ENCODE data around the gene CPSF7. TPM values are rescaled to one million over a fixed set of nuclear protein-coding genes. Genes with fewer than 3 reads are reported as not detected.
A peak's percentile ranks its signal among the peaks of the same experiment; 100 is the strongest.
"Not testable (repeated sequence)": the region's sequence is repeated elsewhere in the genome, so short reads cannot be mapped to it uniquely, and the experiment has no call there.

The CPSF7 gene, protein sequence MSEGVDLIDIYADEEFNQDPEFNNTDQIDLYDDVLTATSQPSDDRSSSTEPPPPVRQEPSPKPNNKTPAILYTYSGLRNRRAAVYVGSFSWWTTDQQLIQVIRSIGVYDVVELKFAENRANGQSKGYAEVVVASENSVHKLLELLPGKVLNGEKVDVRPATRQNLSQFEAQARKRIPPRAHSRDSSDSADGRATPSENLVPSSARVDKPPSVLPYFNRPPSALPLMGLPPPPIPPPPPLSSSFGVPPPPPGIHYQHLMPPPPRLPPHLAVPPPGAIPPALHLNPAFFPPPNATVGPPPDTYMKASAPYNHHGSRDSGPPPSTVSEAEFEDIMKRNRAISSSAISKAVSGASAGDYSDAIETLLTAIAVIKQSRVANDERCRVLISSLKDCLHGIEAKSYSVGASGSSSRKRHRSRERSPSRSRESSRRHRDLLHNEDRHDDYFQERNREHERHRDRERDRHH
- total RNA-seq: 8.7 and 10.3 TPM in 2 replicates

- peak; percentile 97 to 98 for DNase-seq (ENCODE audit: low read depth in 2 of 2)
These were observed at the start of gene CPSF7, which contains the start of gene SDHAF2 for GRCh38 chr11:61429691-61430582. CPSF7 (minus strand) TSS chr11:61429975; CDS start chr11:61429235, 740 bp downstream. SDHAF2 (plus strand) TSS chr11:61430124; CDS start chr11:61430147, 23 bp downstream.

- peak; percentile 28 to 56 for DNase-seq (ENCODE audit: low read depth in 2 of 2)
These were observed 48.0 kb upstream of the CPSF7 start for GRCh38 chr11:61477727-61478148.

GRCh38 chr11:61477126-61477525, 47.4 kb upstream of the CPSF7 start:
- no peak for DNase-seq (ENCODE audit: low read depth in 2 of 2)

DNA sequence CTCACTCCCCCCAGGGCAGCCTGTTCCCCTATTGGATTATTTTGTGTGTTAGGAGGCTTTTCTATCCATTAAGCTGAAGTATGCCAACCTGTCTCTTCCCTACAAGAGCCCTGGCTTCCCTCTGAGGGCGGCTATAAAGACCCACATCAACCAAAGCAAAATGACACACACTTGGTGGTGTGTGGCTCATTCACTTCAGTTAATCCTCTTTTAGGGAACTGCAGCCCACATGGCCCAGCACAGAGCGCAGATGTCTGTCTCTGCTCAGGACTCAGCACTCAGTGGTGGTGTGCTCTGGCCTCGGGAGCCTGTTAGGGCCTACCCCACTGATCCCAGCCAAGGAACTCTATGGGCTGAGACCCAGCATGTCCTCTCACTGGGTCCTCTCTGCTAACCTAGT, 46.6 kb upstream of the CPSF7 start:
- DNase-seq (ENCODE audit: low read depth in 2 of 2): no peak

GRCh38 chr11:61475433-61475832, 45.7 kb upstream of the CPSF7 start:
- no peak for DNase-seq (ENCODE audit: low read depth in 2 of 2)

- DNase-seq (ENCODE audit: low read depth in 2 of 2): no peak
These were observed 44.4 kb upstream of the CPSF7 start for GRCh38 chr11:61474013-61474643.

DNA sequence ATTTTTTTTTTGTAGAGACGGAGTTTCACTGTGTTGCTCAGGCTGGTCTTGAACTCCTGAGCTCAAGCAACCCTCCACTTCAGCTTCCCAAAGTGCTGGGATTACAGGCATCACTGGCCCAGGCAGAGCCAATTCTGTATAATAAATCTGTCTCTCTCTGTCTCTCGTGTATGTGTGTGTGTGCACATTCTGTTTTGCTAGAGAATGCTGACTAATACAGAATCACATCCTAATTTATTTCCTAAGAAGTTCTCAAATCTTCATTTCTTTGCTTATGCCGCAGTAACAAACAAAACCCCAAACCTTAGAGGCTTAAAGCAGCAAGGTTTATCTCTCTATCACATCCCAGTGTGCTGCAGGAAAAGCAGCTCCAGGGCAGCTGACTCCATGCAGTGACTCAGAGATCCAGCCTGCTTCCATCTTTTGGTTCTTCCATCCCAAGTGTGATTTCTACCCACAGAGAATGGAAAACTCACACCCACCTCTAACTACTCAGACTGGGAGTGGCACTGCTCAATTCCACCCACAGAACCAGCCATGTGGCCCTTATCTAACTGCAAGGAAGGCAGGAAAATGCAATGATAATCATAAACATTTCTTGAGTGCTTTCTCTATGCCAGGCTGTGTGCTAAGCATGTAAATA, 43.7 kb upstream of the CPSF7 start:
- DNase-seq (ENCODE audit: low read depth in 2 of 2): no peak

- DNase-seq (ENCODE audit: low read depth in 2 of 2): no peak
These were observed 43.1 kb upstream of the CPSF7 start for GRCh38 chr11:61472868-61473267.

GRCh38 chr11:61472282-61472681, 42.5 kb upstream of the CPSF7 start:
- no peak for DNase-seq (ENCODE audit: low read depth in 2 of 2)

GRCh38 chr11:61468002-61468401, 38.2 kb upstream of the CPSF7 start:
- no peak for DNase-seq (ENCODE audit: low read depth in 2 of 2)

GRCh38 chr11:61467602-61468001, 37.8 kb upstream of the CPSF7 start:
- DNase-seq (ENCODE audit: low read depth in 2 of 2): not testable (repeated sequence)

DNA sequence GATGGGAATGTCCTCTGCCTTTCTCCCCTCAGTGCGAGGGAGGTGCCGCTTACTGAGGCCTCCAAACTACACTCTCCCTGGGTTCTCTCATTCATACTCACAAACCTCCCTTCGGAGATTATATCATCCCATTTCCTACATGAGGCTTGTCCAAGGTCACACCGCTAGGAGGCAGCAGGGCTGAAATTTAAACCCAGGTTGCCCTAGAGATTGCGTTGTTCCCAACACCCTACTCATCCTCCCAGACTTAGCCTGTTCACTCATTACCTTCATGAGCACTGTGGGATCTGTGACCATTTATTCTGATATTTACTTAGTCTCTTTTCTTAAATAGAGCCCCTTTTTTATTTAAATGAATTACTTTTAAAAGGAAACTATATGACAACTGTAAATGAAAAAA, 31.2 kb upstream of the CPSF7 start:
- no peak for DNase-seq (ENCODE audit: low read depth in 2 of 2)

- no peak for DNase-seq (ENCODE audit: low read depth in 2 of 2)
These were observed 30.7 kb upstream of the CPSF7 start for GRCh38 chr11:61460474-61460881.

- DNase-seq (ENCODE audit: low read depth in 2 of 2): no peak
These were observed 24.7 kb upstream of the CPSF7 start for GRCh38 chr11:61454520-61454919.

GRCh38 chr11:61453695-61454094, 23.9 kb upstream of the CPSF7 start:
- DNase-seq (ENCODE audit: low read depth in 2 of 2): no peak

GRCh38 chr11:61452825-61453224, 23.1 kb upstream of the CPSF7 start:
- DNase-seq (ENCODE audit: low read depth in 2 of 2): no peak

- no peak for DNase-seq (ENCODE audit: low read depth in 2 of 2)
These were observed 18.8 kb upstream of the CPSF7 start for GRCh38 chr11:61448552-61448927.

DNA sequence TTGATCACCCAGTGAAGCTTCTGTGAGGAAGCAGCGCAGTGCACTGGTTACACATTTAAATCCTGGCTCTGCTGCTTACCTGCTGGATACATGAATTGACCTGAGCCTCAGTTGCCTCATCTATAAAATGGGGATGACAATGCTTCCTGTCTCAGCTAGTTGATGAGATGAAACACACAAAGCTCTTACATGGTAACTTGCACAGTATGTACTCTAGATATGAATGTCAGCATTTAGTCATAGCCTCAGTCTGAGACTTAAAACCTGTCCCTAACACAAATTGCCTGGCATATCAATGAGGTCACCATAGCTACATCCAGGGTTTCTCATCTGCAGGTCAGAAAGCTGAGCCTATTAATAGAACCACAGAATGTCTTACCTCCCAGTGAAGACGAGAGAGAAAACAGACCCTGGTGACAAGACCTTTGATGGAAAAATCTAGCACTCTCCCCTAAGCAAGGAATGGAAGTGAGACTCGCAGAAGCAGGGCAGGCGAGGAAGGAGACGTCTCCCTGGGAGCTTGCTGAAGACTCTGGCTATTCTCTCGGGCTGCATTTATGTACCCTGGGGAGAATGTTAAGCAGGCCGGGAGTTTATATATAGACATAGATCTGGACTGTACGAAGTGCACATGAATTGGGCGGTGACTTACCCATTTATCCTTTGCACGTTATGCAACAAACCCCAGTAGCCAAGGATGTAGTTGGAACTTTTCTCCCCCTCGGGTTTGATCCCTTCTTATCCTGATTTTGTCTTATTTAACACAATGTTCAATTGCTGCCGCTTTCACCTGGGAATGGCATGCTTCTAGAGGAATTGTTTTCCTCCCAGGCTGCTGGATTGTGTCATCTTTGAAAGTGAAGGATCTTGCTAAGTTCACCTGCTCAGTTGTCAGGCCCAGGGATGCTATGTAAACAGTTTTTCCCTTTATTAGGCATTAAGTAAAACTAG, 18.1 kb upstream of the CPSF7 start:
- no peak for DNase-seq (ENCODE audit: low read depth in 2 of 2)

GRCh38 chr11:61446211-61446651, 16.5 kb upstream of the CPSF7 start:
- DNase-seq (ENCODE audit: low read depth in 2 of 2): peak; percentile 85 to 94

GRCh38 chr11:61445516-61445915, 15.7 kb upstream of the CPSF7 start:
- no peak for DNase-seq (ENCODE audit: low read depth in 2 of 2)

All from lung microvascular endothelial cell (primary cell).